ENCODE results near the gene PSME3IP1. TPM values are rescaled to one million over a fixed set of nuclear protein-coding genes. Genes with fewer than 3 reads are reported as not detected.

The PSME3IP1 gene
- total RNA-seq, 1 donor from 2014 or later, result 36.5 TPM

- Histone ChIP-seq H3K9me3 (ENCODE audit: control insufficient read depth in 3 of 3, low read length in 3 of 3) (no peaks in the 10 kb centered on the region), H3K4me3 (ENCODE audit: low read length in 3 of 3) (no peak overlapping the region), H3K36me3 (ENCODE audit: control insufficient read depth in 3 of 3, insufficient read depth in 3 of 3, low read length in 3 of 3) (no peaks in the 10 kb centered on the region), H3K27ac (ENCODE audit: low read depth, low read length) (no peak overlapping the region), H3K27me3 (ENCODE audit: control insufficient read depth in 3 of 3, insufficient read depth in 3 of 3, low read length in 3 of 3) (no peaks in the 10 kb centered on the region), H3K9ac (ENCODE audit: low read depth in 1 of 3, low read length in 3 of 3) (no peak overlapping the region), H3K4me1 (ENCODE audit: control insufficient read depth in 3 of 3, insufficient read depth in 3 of 3, low read length in 3 of 3) (peaks cover 10 to 17% (median 12%) of the 10 kb centered on the region in 3 donors)
Observed at GRCh38 chr16:57138281-57138935, 47.4 kb downstream of the PSME3IP1 start.

GRCh38 chr16:57137566-57138273 is 48.1 kb downstream of the PSME3IP1 start:
- Histone ChIP-seq H3K27ac (ENCODE audit: low read depth, low read length) (no peak overlapping the region), H3K9ac (ENCODE audit: low read depth in 1 of 3, low read length in 3 of 3) (no peak overlapping the region), H3K4me3 (ENCODE audit: low read length in 3 of 3) (no peak overlapping the region), H3K27me3 (ENCODE audit: control insufficient read depth in 3 of 3, insufficient read depth in 3 of 3, low read length in 3 of 3) (no peaks in the 10 kb centered on the region), H3K36me3 (ENCODE audit: control insufficient read depth in 3 of 3, insufficient read depth in 3 of 3, low read length in 3 of 3) (no peaks in the 10 kb centered on the region), H3K9me3 (ENCODE audit: control insufficient read depth in 3 of 3, low read length in 3 of 3) (no peaks in the 10 kb centered on the region), H3K4me1 (ENCODE audit: control insufficient read depth in 3 of 3, insufficient read depth in 3 of 3, low read length in 3 of 3) (peaks cover 9 to 10% (median 9%) of the 10 kb centered on the region in 3 donors)

GRCh38 chr16:57137043-57137442 is 48.8 kb downstream of the PSME3IP1 start:
- no peak overlapping the region for H3K9ac ChIP-seq (ENCODE audit: low read depth in 1 of 3, low read length in 3 of 3)
- H3K9me3 ChIP-seq (ENCODE audit: control insufficient read depth in 3 of 3, low read length in 3 of 3), result no peaks in the 10 kb centered on the region
- H3K27ac ChIP-seq (ENCODE audit: low read depth, low read length), result no peak overlapping the region
- H3K4me3 ChIP-seq (ENCODE audit: low read length in 3 of 3), result no peak overlapping the region
- no peaks in the 10 kb centered on the region for H3K27me3 ChIP-seq (ENCODE audit: control insufficient read depth in 3 of 3, insufficient read depth in 3 of 3, low read length in 3 of 3)
- peaks cover 8% of the 10 kb centered on the region in 3 donors for H3K4me1 ChIP-seq (ENCODE audit: control insufficient read depth in 3 of 3, insufficient read depth in 3 of 3, low read length in 3 of 3)
- no peaks in the 10 kb centered on the region for H3K36me3 ChIP-seq (ENCODE audit: control insufficient read depth in 3 of 3, insufficient read depth in 3 of 3, low read length in 3 of 3)

GRCh38 chr16:57134982-57135381 is 50.9 kb downstream of the PSME3IP1 start:
- Histone ChIP-seq H3K27me3 (ENCODE audit: control insufficient read depth in 3 of 3, insufficient read depth in 3 of 3, low read length in 3 of 3) (no peaks in the 10 kb centered on the region), H3K9ac (ENCODE audit: low read depth in 1 of 3, low read length in 3 of 3) (no peak overlapping the region), H3K4me1 (ENCODE audit: control insufficient read depth in 3 of 3, insufficient read depth in 3 of 3, low read length in 3 of 3) (peaks cover 0 to 3% (median 0%) of the 10 kb centered on the region in 3 donors), H3K27ac (ENCODE audit: low read depth, low read length) (no peak overlapping the region), H3K4me3 (ENCODE audit: low read length in 3 of 3) (no peak overlapping the region), H3K36me3 (ENCODE audit: control insufficient read depth in 3 of 3, insufficient read depth in 3 of 3, low read length in 3 of 3) (no peaks in the 10 kb centered on the region), H3K9me3 (ENCODE audit: control insufficient read depth in 3 of 3, low read length in 3 of 3) (no peaks in the 10 kb centered on the region)

- H3K27ac ChIP-seq (ENCODE audit: low read depth, low read length), result no peak overlapping the region
- H3K36me3 ChIP-seq (ENCODE audit: control insufficient read depth in 3 of 3, insufficient read depth in 3 of 3, low read length in 3 of 3), result no peaks in the 10 kb centered on the region
- no peak overlapping the region for H3K4me3 ChIP-seq (ENCODE audit: low read length in 3 of 3)
- no peaks in the 10 kb centered on the region for H3K4me1 ChIP-seq (ENCODE audit: control insufficient read depth in 3 of 3, insufficient read depth in 3 of 3, low read length in 3 of 3)
- H3K9me3 ChIP-seq (ENCODE audit: control insufficient read depth in 3 of 3, low read length in 3 of 3), result no peaks in the 10 kb centered on the region
- no peaks in the 10 kb centered on the region for H3K27me3 ChIP-seq (ENCODE audit: control insufficient read depth in 3 of 3, insufficient read depth in 3 of 3, low read length in 3 of 3)
- no peak overlapping the region for H3K9ac ChIP-seq (ENCODE audit: low read depth in 1 of 3, low read length in 3 of 3)
Observed at GRCh38 chr16:57133886-57134285, 52.0 kb downstream of the PSME3IP1 start.

GRCh38 chr16:57133031-57133430 is 52.8 kb downstream of the PSME3IP1 start:
- H3K36me3 ChIP-seq (ENCODE audit: control insufficient read depth in 3 of 3, insufficient read depth in 3 of 3, low read length in 3 of 3), result peaks cover 0 to 2% (median 0%) of the 10 kb centered on the region in 3 donors
- H3K27me3 ChIP-seq (ENCODE audit: control insufficient read depth in 3 of 3, insufficient read depth in 3 of 3, low read length in 3 of 3), result no peaks in the 10 kb centered on the region
- no peaks in the 10 kb centered on the region for H3K9me3 ChIP-seq (ENCODE audit: control insufficient read depth in 3 of 3, low read length in 3 of 3)
- H3K4me1 ChIP-seq (ENCODE audit: control insufficient read depth in 3 of 3, insufficient read depth in 3 of 3, low read length in 3 of 3), result no peaks in the 10 kb centered on the region
- no peak overlapping the region for H3K4me3 ChIP-seq (ENCODE audit: low read length in 3 of 3)
- no peak overlapping the region for H3K9ac ChIP-seq (ENCODE audit: low read depth in 1 of 3, low read length in 3 of 3)
- no peak overlapping the region for H3K27ac ChIP-seq (ENCODE audit: low read depth, low read length)

- Histone ChIP-seq H3K4me1 (ENCODE audit: control insufficient read depth in 3 of 3, insufficient read depth in 3 of 3, low read length in 3 of 3) (no peaks in the 10 kb centered on the region), H3K27ac (ENCODE audit: low read depth, low read length) (no peak overlapping the region), H3K36me3 (ENCODE audit: control insufficient read depth in 3 of 3, insufficient read depth in 3 of 3, low read length in 3 of 3) (peaks cover 0 to 4% (median 0%) of the 10 kb centered on the region in 3 donors), H3K9ac (ENCODE audit: low read depth in 1 of 3, low read length in 3 of 3) (no peak overlapping the region), H3K9me3 (ENCODE audit: control insufficient read depth in 3 of 3, low read length in 3 of 3) (no peaks in the 10 kb centered on the region), H3K4me3 (ENCODE audit: low read length in 3 of 3) (no peak overlapping the region), H3K27me3 (ENCODE audit: control insufficient read depth in 3 of 3, insufficient read depth in 3 of 3, low read length in 3 of 3) (no peaks in the 10 kb centered on the region)
Observed at GRCh38 chr16:57132470-57132869, 53.4 kb downstream of the PSME3IP1 start.

GRCh38 chr16:57131351-57131970 is 54.4 kb downstream of the PSME3IP1 start:
- no peaks in the 10 kb centered on the region for H3K9me3 ChIP-seq (ENCODE audit: control insufficient read depth in 3 of 3, low read length in 3 of 3)
- no peak overlapping the region for H3K4me3 ChIP-seq (ENCODE audit: low read length in 3 of 3)
- H3K4me1 ChIP-seq (ENCODE audit: control insufficient read depth in 3 of 3, insufficient read depth in 3 of 3, low read length in 3 of 3), result no peaks in the 10 kb centered on the region
- H3K27ac ChIP-seq (ENCODE audit: low read depth, low read length), result no peak overlapping the region
- H3K9ac ChIP-seq (ENCODE audit: low read depth in 1 of 3, low read length in 3 of 3), result no peak overlapping the region
- no peaks in the 10 kb centered on the region for H3K27me3 ChIP-seq (ENCODE audit: control insufficient read depth in 3 of 3, insufficient read depth in 3 of 3, low read length in 3 of 3)
- H3K36me3 ChIP-seq (ENCODE audit: control insufficient read depth in 3 of 3, insufficient read depth in 3 of 3, low read length in 3 of 3), result peaks cover 0 to 9% (median 0%) of the 10 kb centered on the region in 3 donors

- Histone ChIP-seq H3K27ac (ENCODE audit: low read depth, low read length) (no peak overlapping the region), H3K4me1 (ENCODE audit: control insufficient read depth in 3 of 3, insufficient read depth in 3 of 3, low read length in 3 of 3) (no peaks in the 10 kb centered on the region), H3K4me3 (ENCODE audit: low read length in 3 of 3) (no peak overlapping the region), H3K36me3 (ENCODE audit: control insufficient read depth in 3 of 3, insufficient read depth in 3 of 3, low read length in 3 of 3) (peaks cover 0 to 14% (median 0%) of the 10 kb centered on the region in 3 donors), H3K27me3 (ENCODE audit: control insufficient read depth in 3 of 3, insufficient read depth in 3 of 3, low read length in 3 of 3) (no peaks in the 10 kb centered on the region), H3K9ac (ENCODE audit: low read depth in 1 of 3, low read length in 3 of 3) (no peak overlapping the region), H3K9me3 (ENCODE audit: control insufficient read depth in 3 of 3, low read length in 3 of 3) (no peaks in the 10 kb centered on the region)
Observed at GRCh38 chr16:57130950-57131321, 54.9 kb downstream of the PSME3IP1 start.

GRCh38 chr16:57128771-57129389 is 57.0 kb downstream of the PSME3IP1 start:
- H3K9me3 ChIP-seq (ENCODE audit: control insufficient read depth in 3 of 3, low read length in 3 of 3), result no peaks in the 10 kb centered on the region
- no peak overlapping the region for H3K9ac ChIP-seq (ENCODE audit: low read depth in 1 of 3, low read length in 3 of 3)
- H3K4me1 ChIP-seq (ENCODE audit: control insufficient read depth in 3 of 3, insufficient read depth in 3 of 3, low read length in 3 of 3), result no peaks in the 10 kb centered on the region
- H3K36me3 ChIP-seq (ENCODE audit: control insufficient read depth in 3 of 3, insufficient read depth in 3 of 3, low read length in 3 of 3), result peaks cover 0 to 16% (median 0%) of the 10 kb centered on the region in 3 donors
- H3K4me3 ChIP-seq (ENCODE audit: low read length in 3 of 3), result no peak overlapping the region
- H3K27me3 ChIP-seq (ENCODE audit: control insufficient read depth in 3 of 3, insufficient read depth in 3 of 3, low read length in 3 of 3), result no peaks in the 10 kb centered on the region
- no peak overlapping the region for H3K27ac ChIP-seq (ENCODE audit: low read depth, low read length)
